Skeletal muscle satellite cell (primary cell): ENCODE measurements around the gene DDI2.
"Not testable (repeated sequence)": the region's sequence is repeated elsewhere in the genome, so short reads cannot be mapped to it uniquely, and the experiment has no call there.

Experiments used
- H3K27me3 ChIP-seq: 2 replicates; pipeline ENCODE4 v1.7.0; 2013; ENCODE audit warnings: low read length; ENCODE audit not compliant: control insufficient read depth, insufficient read depth
- H3K36me3 ChIP-seq: 2 replicates; pipeline ENCODE4 v1.7.0; 2013; ENCODE audit warnings: mild to moderate bottlenecking, control low read depth, low read length; ENCODE audit not compliant: insufficient read depth
- H3K4me1 ChIP-seq: 2 replicates; pipeline ENCODE4 v1.7.0; 2013; ENCODE audit warnings: low read length; ENCODE audit not compliant: control insufficient read depth, insufficient read depth
- H3K4me2 ChIP-seq: 2 replicates; pipeline ENCODE4 v1.7.0; 2013; ENCODE audit warnings: mild to moderate bottlenecking, low read length
- H3K4me3 ChIP-seq: 2 replicates; pipeline ENCODE4 v1.7.0; 2013; ENCODE audit warnings: low read length
- H3K9ac ChIP-seq: 2 replicates; pipeline ENCODE4 v1.7.0; 2013; ENCODE audit warnings: mild to moderate bottlenecking, low read depth, low read length, moderate library complexity
- H3K9me3 ChIP-seq: replicated peaks from 2 replicates; pipeline ENCODE4 v1.7.0; 2013; ENCODE audit warnings: mild to moderate bottlenecking, control low read depth, low read length

DDI2 gene

DNA sequence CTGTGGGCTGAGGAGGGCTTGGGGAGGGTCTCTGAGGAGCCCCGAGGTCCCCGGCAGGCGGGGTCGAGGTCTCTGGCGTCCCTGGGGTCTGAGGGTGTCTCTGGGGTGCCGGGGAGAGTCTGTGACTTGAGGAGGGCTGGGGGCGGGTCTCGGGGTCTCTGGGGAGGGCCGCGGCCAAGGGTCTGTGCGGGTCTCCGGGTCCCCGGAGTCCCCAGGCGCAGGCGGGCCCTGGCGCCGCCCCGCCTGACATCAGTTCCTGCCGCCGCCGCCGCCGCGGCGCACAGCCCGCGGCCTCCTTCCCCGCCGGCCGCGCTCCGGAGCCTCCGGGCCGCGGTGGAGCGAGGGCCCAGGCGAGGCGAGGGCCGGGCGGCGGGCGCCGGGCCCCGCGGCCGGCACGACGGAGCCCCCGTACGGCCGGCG, 66.8 kb downstream of the DDI2 start, which contains the start of gene PLEKHM2:
TSS of gene PLEKHM2 (plus strand) at position 279 of the 420 bp plus-strand sequence. CDS start 239 bp downstream, outside the sequence.
- Histone ChIP-seq H3K9me3 (no peaks in the 10 kb centered on the region), H3K4me2 (peak within 1 kb of the TSS; percentile 92), H3K4me3 (peak within 1 kb of the TSS; percentile 86), H3K27me3 (no peaks in the 10 kb centered on the region), H3K9ac (peak within 1 kb of the TSS; percentile 99), H3K36me3 (no peaks in the 10 kb centered on the region), H3K4me1 (peaks cover 36% of the 10 kb centered on the region)

DNA sequence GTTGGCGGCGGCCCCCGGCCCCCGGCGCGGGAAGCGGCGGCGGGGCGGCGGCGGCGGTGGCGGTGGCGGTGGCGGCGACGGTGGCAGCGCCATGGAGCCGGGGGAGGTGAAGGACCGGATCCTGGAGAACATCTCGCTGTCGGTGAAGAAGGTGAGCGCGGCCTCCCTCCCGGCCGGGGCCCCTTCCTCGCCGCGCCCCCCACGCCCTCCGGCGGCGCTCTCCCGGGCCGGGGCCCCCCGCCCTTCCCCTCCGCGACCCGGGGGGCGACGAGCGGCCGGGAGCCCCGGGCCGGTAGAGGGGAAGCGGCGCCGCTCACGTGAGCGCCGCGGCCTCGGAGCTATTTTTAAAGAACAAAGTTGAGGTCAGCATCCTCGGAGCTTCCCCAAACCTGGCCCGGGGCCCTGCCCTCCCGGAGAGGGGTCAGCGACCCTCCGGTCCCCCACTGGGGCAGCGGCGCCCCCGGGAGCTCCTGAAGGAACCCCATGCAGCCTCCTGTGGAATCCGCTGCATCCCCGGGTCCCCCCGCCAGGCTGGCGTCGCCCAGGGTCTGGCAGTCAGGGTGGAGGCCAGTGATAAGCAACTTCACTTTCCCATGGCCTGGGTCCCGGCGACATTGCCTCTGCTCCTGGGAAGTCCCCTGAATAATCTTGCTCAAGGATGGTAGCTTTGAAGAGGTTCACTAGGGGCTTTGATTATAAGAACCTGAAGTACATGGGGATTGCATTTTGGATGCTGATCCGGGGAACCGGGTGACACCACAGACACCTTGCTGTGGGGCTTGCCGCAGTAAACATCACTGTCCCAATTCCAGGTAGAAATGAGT, 67.4 kb downstream of the DDI2 start:
- Histone ChIP-seq H3K4me1 (peaks cover 32% of the 10 kb centered on the region), H3K4me2 (peak overlapping the region; percentile 92), H3K9me3 (no peaks in the 10 kb centered on the region), H3K27me3 (no peaks in the 10 kb centered on the region), H3K4me3 (peak overlapping the region; percentile 86), H3K36me3 (no peaks in the 10 kb centered on the region), H3K9ac (peak overlapping the region; percentile 99)

DNA sequence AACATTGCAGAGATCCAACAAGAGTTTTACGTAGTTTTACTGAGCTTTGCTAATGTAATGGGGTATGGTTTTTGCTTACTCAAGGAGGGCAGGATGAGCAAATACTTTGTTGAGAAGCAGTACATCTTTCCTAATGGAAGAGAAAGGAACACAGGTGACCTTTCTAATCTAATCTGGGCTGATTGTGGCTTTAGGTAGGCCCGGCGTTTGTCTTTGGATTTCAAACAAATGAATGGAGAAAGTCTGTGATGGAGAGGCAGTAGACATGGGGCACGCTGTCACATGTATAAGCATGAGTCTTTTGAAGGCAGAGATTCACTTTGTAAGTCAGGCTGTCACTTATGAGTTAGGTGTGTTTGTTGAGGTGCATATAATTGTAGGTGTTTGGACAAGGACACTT, 68.6 kb downstream of the DDI2 start:
- peaks cover 23% of the 10 kb centered on the region for H3K4me1 ChIP-seq
- no peaks in the 10 kb centered on the region for H3K36me3 ChIP-seq
- peak overlapping the region; percentile 86 for H3K4me3 ChIP-seq
- peak overlapping the region; percentile 92 for H3K4me2 ChIP-seq
- no peaks in the 10 kb centered on the region for H3K27me3 ChIP-seq
- H3K9ac ChIP-seq: peak overlapping the region; percentile 99
- H3K9me3 ChIP-seq: no peaks in the 10 kb centered on the region

DNA sequence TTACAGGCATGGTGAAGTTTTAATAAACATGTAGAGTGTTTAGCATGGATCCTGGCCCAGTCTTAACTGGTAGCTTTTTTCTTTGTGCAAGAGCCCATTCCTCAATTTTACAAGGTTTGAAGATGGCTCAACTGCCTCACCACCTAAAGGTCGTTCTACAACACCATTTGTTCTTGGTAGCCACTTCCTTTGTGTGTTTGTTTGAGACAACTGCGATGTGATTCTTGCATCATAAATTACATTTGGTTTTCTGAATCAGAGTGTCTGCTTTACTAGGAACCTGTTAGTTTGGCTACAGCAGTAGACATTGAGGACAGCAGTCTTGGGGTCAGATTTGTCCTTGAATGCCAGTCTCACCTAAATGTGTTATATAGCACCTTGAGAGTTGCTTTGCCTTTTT, 70.2 kb downstream of the DDI2 start:
- Histone ChIP-seq H3K4me2 (no peak overlapping the region), H3K4me1 (peaks cover 28% of the 10 kb centered on the region), H3K36me3 (no peaks in the 10 kb centered on the region), H3K27me3 (no peaks in the 10 kb centered on the region), H3K4me3 (no peak overlapping the region), H3K9me3 (no peaks in the 10 kb centered on the region), H3K9ac (no peak overlapping the region)

DNA sequence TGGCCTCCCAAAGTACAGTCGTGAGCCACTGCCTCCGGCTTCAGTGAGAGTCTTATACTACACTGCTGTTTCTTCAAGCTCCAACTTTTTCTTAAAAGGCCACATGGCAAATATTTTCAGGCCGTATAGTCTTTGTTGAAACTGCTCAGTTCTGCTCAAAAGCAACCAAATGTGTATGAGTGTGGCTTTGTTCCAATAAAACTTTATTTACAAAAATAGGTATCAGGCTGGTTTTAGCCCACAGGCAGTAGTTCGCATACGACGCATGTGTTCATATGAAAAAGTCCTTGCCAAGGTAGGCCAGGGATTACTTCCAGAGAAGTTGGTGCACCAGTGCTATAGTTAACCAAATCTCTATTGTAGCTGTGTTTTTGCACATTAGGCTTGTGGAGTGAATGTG, 73.1 kb downstream of the DDI2 start:
- H3K4me1 ChIP-seq: peaks cover 30% of the 10 kb centered on the region
- H3K27me3 ChIP-seq: no peaks in the 10 kb centered on the region
- H3K9ac ChIP-seq: no peak overlapping the region
- no peaks in the 10 kb centered on the region for H3K36me3 ChIP-seq
- no peak overlapping the region for H3K4me3 ChIP-seq
- no peaks in the 10 kb centered on the region for H3K9me3 ChIP-seq
- no peak overlapping the region for H3K4me2 ChIP-seq

DNA sequence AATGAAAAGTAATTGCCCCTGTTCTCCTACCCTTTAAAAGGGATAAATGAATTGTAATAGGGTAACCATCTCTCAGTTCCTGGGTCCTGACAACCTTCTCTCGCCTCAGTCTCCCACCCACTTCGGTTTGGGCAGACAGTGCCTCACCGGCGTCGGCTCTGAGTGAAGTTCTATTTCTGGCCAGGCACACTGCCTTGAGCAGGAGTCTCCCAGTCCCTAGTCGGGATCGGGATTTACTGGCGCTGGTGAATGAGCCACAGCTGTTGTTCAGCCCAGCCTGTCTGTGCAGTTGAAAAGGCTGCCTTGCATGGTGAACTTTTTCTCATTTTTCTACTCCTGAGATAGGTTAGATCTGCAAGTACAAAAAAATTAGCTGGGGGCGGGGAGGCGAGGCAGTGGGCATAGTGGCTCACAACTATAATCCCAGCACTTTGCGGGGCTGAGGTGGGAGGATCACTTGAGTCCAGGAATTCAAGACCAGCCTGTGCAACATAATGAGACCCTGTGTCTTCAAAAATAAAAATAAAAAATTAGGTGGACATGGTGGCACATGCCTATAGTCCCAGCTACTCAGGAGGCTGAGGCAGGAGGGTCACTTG, 74.3 kb downstream of the DDI2 start:
- Histone ChIP-seq H3K4me3 (no peak overlapping the region), H3K4me2 (peak overlapping the region; percentile 0), H3K4me1 (peaks cover 22% of the 10 kb centered on the region), H3K36me3 (no peaks in the 10 kb centered on the region), H3K9ac (no peak overlapping the region), H3K9me3 (no peaks in the 10 kb centered on the region), H3K27me3 (no peaks in the 10 kb centered on the region)

DNA sequence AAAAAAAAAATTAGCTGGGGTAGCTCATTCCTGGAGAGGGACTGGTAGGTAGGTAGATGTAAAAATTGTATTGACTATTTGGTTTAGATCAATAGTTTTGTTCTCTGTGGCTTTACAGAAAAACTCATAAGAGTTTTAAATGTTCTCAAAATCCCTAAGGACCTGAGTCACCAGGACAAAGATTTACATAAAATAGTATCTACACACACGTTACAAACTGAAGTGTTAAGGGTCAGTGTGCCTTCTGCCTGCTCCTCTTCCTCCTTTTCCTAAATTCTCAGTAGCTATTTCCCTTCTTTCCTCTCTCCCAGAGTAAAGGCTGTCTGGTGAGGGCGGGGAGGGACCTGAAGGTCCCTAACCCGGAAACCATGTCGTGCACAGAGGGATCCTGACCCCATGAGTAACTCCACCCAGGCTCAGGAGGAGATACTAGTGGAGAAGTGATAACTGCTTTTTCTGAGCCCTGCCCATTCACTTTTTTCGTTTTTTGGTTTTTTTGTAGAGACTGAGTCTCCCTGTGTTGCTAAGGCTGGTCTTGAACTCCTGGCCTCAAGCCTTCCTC, 74.9 kb downstream of the DDI2 start:
- Histone ChIP-seq H3K4me3 (no peak overlapping the region), H3K9me3 (no peaks in the 10 kb centered on the region), H3K4me1 (peaks cover 29% of the 10 kb centered on the region), H3K4me2 (peak overlapping the region; percentile 0), H3K27me3 (no peaks in the 10 kb centered on the region), H3K36me3 (no peaks in the 10 kb centered on the region), H3K9ac (no peak overlapping the region)

DNA sequence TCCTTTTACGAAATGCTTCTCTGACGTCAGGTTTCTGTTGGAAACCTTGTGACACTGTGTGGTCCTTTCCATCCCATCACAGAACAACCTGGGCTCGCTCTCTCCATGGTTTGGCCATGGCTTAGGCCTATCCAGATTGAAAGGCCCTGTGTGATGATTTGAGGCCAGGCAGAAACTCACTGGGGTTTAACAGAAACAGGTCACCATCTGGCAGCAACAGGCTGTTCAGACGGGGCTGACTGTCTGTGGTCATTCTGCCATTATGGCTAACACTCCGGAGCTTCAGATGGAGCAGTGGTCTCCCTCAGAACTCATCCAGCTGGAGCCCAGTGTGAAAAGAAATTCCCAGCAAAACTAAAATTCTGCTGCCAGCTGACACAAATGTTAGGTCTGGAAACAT, 76.1 kb downstream of the DDI2 start:
- H3K27me3 ChIP-seq: no peaks in the 10 kb centered on the region
- H3K9me3 ChIP-seq: no peaks in the 10 kb centered on the region
- no peak overlapping the region for H3K4me2 ChIP-seq
- H3K9ac ChIP-seq: no peak overlapping the region
- peaks cover 7% of the 10 kb centered on the region for H3K36me3 ChIP-seq
- H3K4me3 ChIP-seq: no peak overlapping the region
- H3K4me1 ChIP-seq: peaks cover 29% of the 10 kb centered on the region

DNA sequence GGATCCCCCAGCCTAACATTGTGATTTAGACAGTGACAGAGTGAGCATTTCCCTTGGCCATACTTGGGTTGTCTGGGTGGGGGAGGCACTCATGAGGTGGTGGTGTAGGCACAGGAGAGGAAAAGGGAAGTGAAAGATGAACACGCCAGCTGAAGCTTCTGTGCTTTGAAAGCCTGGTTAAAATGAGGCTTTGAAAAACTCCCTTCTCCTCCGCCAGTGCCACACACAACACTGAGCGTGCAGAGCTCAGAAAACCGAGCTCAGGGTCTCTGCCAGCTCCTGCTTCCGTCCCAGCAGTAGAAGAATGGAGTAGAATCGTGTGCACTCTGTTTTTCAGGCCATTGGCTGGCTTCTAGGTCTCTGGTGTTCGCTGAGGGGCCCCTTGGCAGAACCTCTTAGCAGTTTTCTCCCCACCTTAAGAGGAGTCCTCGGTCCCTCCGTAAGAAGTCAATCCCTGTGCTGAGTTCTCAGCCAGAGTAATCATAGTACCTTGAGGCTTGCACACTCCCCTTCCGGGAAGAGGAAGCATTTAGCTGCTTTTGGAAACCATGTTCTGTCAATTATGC, 79.8 kb downstream of the DDI2 start:
- Histone ChIP-seq H3K4me2 (no peak overlapping the region), H3K36me3 (peaks cover 7% of the 10 kb centered on the region), H3K9ac (peak overlapping the region; percentile 14), H3K27me3 (no peaks in the 10 kb centered on the region), H3K4me3 (no peak overlapping the region), H3K4me1 (peaks cover 16% of the 10 kb centered on the region), H3K9me3 (no peaks in the 10 kb centered on the region)

DNA sequence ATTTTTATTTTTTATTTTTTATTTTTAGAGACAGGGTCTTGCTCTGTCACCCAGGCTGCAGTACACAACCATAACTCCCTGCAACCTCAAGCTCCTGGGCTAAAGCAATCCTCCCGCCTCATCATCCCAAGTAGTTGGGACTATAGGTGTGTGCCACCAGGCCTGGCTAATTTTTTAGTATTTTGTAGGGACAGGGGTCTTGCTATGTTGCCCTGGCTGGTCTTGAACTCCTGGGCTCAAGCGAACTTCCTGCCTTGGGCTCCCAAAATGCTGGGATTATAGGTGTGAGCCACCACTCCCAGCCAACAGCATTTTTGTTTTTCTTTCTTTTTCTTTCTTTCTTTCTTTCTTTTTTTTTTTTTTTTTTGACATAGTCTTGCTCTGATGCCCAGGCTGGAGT, 80.9 kb downstream of the DDI2 start:
- Histone ChIP-seq H3K4me3 (no peak overlapping the region), H3K4me2 (no peak overlapping the region), H3K4me1 (peaks cover 19% of the 10 kb centered on the region), H3K36me3 (peaks cover 7% of the 10 kb centered on the region), H3K9ac (no peak overlapping the region), H3K27me3 (no peaks in the 10 kb centered on the region), H3K9me3 (no peaks in the 10 kb centered on the region)

DNA sequence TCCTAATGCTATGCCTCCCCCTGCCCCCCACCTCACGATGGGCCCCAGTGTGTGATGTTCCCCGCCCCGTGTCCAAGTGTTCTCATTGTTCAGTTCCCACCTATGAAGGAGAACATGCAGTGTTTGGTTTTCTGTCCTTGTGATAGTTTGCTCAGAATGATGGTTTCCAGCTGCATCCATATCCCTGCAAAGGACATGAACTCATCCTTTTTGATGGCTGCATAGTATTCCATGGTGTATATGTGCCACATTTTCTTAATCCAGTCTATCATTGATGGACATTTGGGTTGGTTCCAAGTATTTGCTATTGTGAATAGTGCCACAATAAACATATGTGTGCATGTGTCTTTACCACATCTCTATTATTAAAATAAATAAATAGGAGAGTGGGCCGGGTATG, 82.1 kb downstream of the DDI2 start:
- H3K4me2 ChIP-seq, H3K9ac ChIP-seq, H3K27me3 ChIP-seq, H3K4me3 ChIP-seq, H3K9me3 ChIP-seq, H3K36me3 ChIP-seq: not testable (repeated sequence)
- H3K4me1 ChIP-seq: peaks cover 30% of the 10 kb centered on the region
